ENCODE results near the gene PRPF40B.
A peak's percentile ranks its signal among the peaks of the same experiment; 100 is the strongest.

Gene PRPF40B

GRCh38 chr12:49635656-49636055 lies 12.3 kb downstream of the PRPF40B start:
- peaks cover 0 to 13% (median 7%) of the 10 kb centered on the region in 4 donors for H3K4me1 ChIP-seq
- H3K27me3 ChIP-seq, result no peaks in the 10 kb centered on the region
- peaks cover 9 to 90% (median 32%) of the 10 kb centered on the region in 3 donors for H3K36me3 ChIP-seq
- DNase-seq, result no peak
- TF ChIP-seq CTCF (IDR thresholded peaks at IDR 0.05), result no peak
- no peaks in the 10 kb centered on the region for H3K9me3 ChIP-seq
- intact Hi-C loops (cut with DNase I; ENCODE audit: low total_unique reads), result no loop called here
- no peak overlapping the region for H3K4me3 ChIP-seq
- no peak overlapping the region for H3K27ac ChIP-seq

- H3K27me3 ChIP-seq, result no peaks in the 10 kb centered on the region
- H3K4me1 ChIP-seq, result peaks cover 0 to 13% (median 7%) of the 10 kb centered on the region in 4 donors
- H3K36me3 ChIP-seq, result peaks cover 9 to 90% (median 31%) of the 10 kb centered on the region in 3 donors
- H3K27ac ChIP-seq, result peak overlapping the region in 1 of 2 donors; percentile 25
- H3K4me3 ChIP-seq, result no peak overlapping the region
- intact Hi-C loops (cut with DNase I; ENCODE audit: low total_unique reads), result no loop called here
- no peak for DNase-seq
- TF ChIP-seq CTCF (IDR thresholded peaks at IDR 0.05), result no peak
- H3K9me3 ChIP-seq, result no peaks in the 10 kb centered on the region
These were observed 13.2 kb downstream of the PRPF40B start for GRCh38 chr12:49636574-49636973.

GRCh38 chr12:49636979-49637755 lies 13.8 kb downstream of the PRPF40B start:
- Histone ChIP-seq H3K27me3 (no peaks in the 10 kb centered on the region), H3K9me3 (no peaks in the 10 kb centered on the region), H3K4me3 (no peak overlapping the region), H3K4me1 (peaks cover 0 to 13% (median 7%) of the 10 kb centered on the region in 4 donors), H3K27ac (peak overlapping the region in 1 of 2 donors; percentile 25), H3K36me3 (peaks cover 9 to 90% (median 28%) of the 10 kb centered on the region in 3 donors)
- peak; percentile 55 to 67 for TF ChIP-seq CTCF (IDR thresholded peaks at IDR 0.05)
- DNase-seq, result peak in 1 of 2 donors; percentile 51
- intact Hi-C loops (cut with DNase I; ENCODE audit: low total_unique reads), result no loop called here

GRCh38 chr12:49641748-49642369 lies 18.5 kb downstream of the PRPF40B start:
- H3K4me1 ChIP-seq, result peaks cover 0 to 13% (median 5%) of the 10 kb centered on the region in 4 donors
- H3K27ac ChIP-seq, result no peak overlapping the region
- no peaks in the 10 kb centered on the region for H3K9me3 ChIP-seq
- intact Hi-C loops (cut with DNase I; ENCODE audit: low total_unique reads), result no loop called here
- TF ChIP-seq CTCF (IDR thresholded peaks at IDR 0.05), result no peak
- H3K4me3 ChIP-seq, result no peak overlapping the region
- no peak for DNase-seq
- peaks cover 22 to 91% (median 49%) of the 10 kb centered on the region in 3 donors for H3K36me3 ChIP-seq
- H3K27me3 ChIP-seq, result no peaks in the 10 kb centered on the region

- H3K9me3 ChIP-seq, result no peaks in the 10 kb centered on the region
- H3K4me1 ChIP-seq, result peaks cover 0 to 13% (median 7%) of the 10 kb centered on the region in 4 donors
- H3K27me3 ChIP-seq, result no peaks in the 10 kb centered on the region
- no peak for TF ChIP-seq CTCF (IDR thresholded peaks at IDR 0.05)
- no peak overlapping the region for H3K27ac ChIP-seq
- H3K4me3 ChIP-seq, result no peak overlapping the region
- H3K36me3 ChIP-seq, result peaks cover 22 to 90% (median 53%) of the 10 kb centered on the region in 3 donors
- no peak for DNase-seq
- intact Hi-C loops (cut with DNase I; ENCODE audit: low total_unique reads), result no loop called here
These were observed 19.0 kb downstream of the PRPF40B start for GRCh38 chr12:49642370-49642802.
